ENCODE results near the gene ADGRF5.

ADGRF5 gene

DNA sequence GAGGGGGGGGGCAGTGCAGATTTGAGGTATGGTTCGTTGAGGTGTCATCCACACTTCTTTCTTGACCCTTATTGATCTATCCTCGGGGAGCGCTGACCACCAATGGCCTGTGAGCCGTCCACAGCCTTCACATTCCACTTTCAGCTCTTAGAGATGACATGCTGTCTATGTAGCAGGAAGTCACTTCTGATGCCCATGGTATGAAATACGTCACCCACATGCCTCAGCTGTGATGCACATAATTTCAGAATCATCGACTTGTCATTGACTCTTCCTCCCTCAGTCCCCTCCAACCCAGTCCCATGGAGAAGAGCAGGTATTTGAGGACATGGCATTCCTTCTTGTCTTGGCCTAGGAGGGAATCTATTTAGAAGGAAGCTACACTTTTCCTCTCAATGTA is 4.7 kb upstream of the ADGRF5 start:
- Histone ChIP-seq H3K27me3 (ENCODE audit: control insufficient read depth, insufficient read depth, low read length) (no peaks in the 10 kb centered on the region), H3K4me1 (ENCODE audit: control insufficient read depth, insufficient read depth, low read length) (peaks cover 24% of the 10 kb centered on the region), H3K9ac (ENCODE audit: low read length) (no peak overlapping the region), H3K4me3 (ENCODE audit: low read length) (no peak overlapping the region), H3K36me3 (ENCODE audit: control insufficient read depth, insufficient read depth, low read length) (no peaks in the 10 kb centered on the region), H3K9me3 (ENCODE audit: control insufficient read depth, low read length) (no peaks in the 10 kb centered on the region)

- Histone ChIP-seq H3K9me3 (ENCODE audit: control insufficient read depth, low read length) (no peaks in the 10 kb centered on the region), H3K4me1 (ENCODE audit: control insufficient read depth, insufficient read depth, low read length) (peaks cover 24% of the 10 kb centered on the region), H3K27me3 (ENCODE audit: control insufficient read depth, insufficient read depth, low read length) (no peaks in the 10 kb centered on the region), H3K4me3 (ENCODE audit: low read length) (no peak overlapping the region), H3K36me3 (ENCODE audit: control insufficient read depth, insufficient read depth, low read length) (no peaks in the 10 kb centered on the region), H3K9ac (ENCODE audit: low read length) (no peak overlapping the region)
These were observed 4.0 kb upstream of the ADGRF5 start for GRCh38 chr6:46925563-46926253.

GRCh38 chr6:46923476-46923875 is 1.7 kb upstream of the ADGRF5 start:
- H3K4me3 ChIP-seq (ENCODE audit: low read length) = no peak overlapping the region
- peaks cover 24% of the 10 kb centered on the region for H3K4me1 ChIP-seq (ENCODE audit: control insufficient read depth, insufficient read depth, low read length)
- H3K9ac ChIP-seq (ENCODE audit: low read length) = no peak overlapping the region
- H3K27me3 ChIP-seq (ENCODE audit: control insufficient read depth, insufficient read depth, low read length) = no peaks in the 10 kb centered on the region
- no peaks in the 10 kb centered on the region for H3K36me3 ChIP-seq (ENCODE audit: control insufficient read depth, insufficient read depth, low read length)
- no peaks in the 10 kb centered on the region for H3K9me3 ChIP-seq (ENCODE audit: control insufficient read depth, low read length)

DNA sequence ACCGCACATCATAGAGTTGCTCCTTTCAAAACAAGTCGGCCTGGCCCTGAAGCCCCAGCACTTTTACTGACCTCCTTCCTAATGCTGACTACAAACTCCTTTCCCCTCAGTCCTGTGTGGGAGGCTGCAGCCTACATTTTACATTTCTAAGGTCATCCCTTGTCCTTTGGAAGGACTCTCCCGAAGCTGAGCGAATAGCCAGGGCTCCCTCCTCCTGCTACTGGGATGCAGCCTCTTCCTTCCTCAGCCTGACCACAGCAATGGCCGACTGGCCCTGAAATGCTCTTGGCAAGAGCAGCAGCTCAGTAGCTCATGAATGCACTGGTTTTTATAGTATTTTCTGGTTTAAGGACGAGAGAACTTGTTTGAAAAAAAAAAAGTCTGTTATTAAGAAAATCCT is 679 bp downstream of the ADGRF5 start:
- no peak overlapping the region for H3K4me3 ChIP-seq (ENCODE audit: low read length)
- H3K27me3 ChIP-seq (ENCODE audit: control insufficient read depth, insufficient read depth, low read length) = no peaks in the 10 kb centered on the region
- H3K36me3 ChIP-seq (ENCODE audit: control insufficient read depth, insufficient read depth, low read length) = no peaks in the 10 kb centered on the region
- no peak overlapping the region for H3K9ac ChIP-seq (ENCODE audit: low read length)
- H3K4me1 ChIP-seq (ENCODE audit: control insufficient read depth, insufficient read depth, low read length) = peaks cover 7% of the 10 kb centered on the region
- no peaks in the 10 kb centered on the region for H3K9me3 ChIP-seq (ENCODE audit: control insufficient read depth, low read length)

GRCh38 chr6:46918806-46919205 is 2.9 kb downstream of the ADGRF5 start:
- Histone ChIP-seq H3K4me3 (ENCODE audit: low read length) (no peak overlapping the region), H3K9me3 (ENCODE audit: control insufficient read depth, low read length) (no peaks in the 10 kb centered on the region), H3K36me3 (ENCODE audit: control insufficient read depth, insufficient read depth, low read length) (no peaks in the 10 kb centered on the region), H3K4me1 (ENCODE audit: control insufficient read depth, insufficient read depth, low read length) (peaks cover 10% of the 10 kb centered on the region), H3K9ac (ENCODE audit: low read length) (no peak overlapping the region), H3K27me3 (ENCODE audit: control insufficient read depth, insufficient read depth, low read length) (no peaks in the 10 kb centered on the region)

- Histone ChIP-seq H3K36me3 (ENCODE audit: control insufficient read depth, insufficient read depth, low read length) (no peaks in the 10 kb centered on the region), H3K4me3 (ENCODE audit: low read length) (no peak overlapping the region), H3K9me3 (ENCODE audit: control insufficient read depth, low read length) (no peaks in the 10 kb centered on the region), H3K4me1 (ENCODE audit: control insufficient read depth, insufficient read depth, low read length) (peaks cover 12% of the 10 kb centered on the region), H3K27me3 (ENCODE audit: control insufficient read depth, insufficient read depth, low read length) (no peaks in the 10 kb centered on the region), H3K9ac (ENCODE audit: low read length) (no peak overlapping the region)
These were observed 4.7 kb downstream of the ADGRF5 start for GRCh38 chr6:46917002-46917545.

DNA sequence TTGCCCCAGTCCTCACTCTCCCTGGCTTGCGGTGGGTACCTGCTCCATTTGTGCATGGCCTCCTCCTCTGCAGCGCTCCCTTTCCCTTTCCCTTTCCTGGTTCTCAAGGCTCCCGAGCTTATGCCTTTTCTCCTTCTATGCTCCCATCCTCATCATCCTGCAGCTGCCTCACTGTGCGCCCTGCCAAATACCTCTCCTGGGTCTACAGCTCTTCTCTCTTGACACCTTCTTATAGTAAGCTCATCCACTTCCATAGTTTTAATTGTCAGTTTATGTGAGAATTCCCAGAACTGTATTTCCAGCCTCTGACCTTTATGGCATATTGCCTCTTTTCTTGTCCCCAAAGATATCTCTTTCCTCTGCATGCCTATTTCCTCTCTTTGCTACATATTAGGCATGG is 5.9 kb downstream of the ADGRF5 start:
- H3K4me3 ChIP-seq (ENCODE audit: low read length) = no peak overlapping the region
- H3K9me3 ChIP-seq (ENCODE audit: control insufficient read depth, low read length) = no peaks in the 10 kb centered on the region
- peaks cover 12% of the 10 kb centered on the region for H3K4me1 ChIP-seq (ENCODE audit: control insufficient read depth, insufficient read depth, low read length)
- H3K36me3 ChIP-seq (ENCODE audit: control insufficient read depth, insufficient read depth, low read length) = no peaks in the 10 kb centered on the region
- H3K27me3 ChIP-seq (ENCODE audit: control insufficient read depth, insufficient read depth, low read length) = no peaks in the 10 kb centered on the region
- no peak overlapping the region for H3K9ac ChIP-seq (ENCODE audit: low read length)

DNA sequence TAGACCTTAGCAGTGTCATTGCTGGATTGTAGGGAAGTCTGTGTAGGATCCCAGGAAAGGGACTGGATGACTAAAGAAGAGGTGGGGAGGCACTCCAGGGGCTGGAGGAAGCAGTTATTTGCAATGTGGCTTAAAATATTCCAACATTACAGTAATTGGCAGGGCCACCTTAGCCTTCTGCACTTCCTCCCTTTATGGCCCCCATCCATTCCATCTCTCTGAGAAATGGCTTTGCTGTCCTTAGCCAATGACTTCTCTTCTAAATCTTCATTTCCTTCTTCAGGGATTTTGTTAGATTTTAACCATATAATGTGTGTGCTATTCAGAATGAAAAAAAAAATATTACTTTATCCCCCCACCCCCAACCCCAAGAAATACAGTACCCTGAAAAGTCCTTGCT is 6.4 kb downstream of the ADGRF5 start:
- Histone ChIP-seq H3K36me3 (ENCODE audit: control insufficient read depth, insufficient read depth, low read length) (no peaks in the 10 kb centered on the region), H3K4me1 (ENCODE audit: control insufficient read depth, insufficient read depth, low read length) (peaks cover 12% of the 10 kb centered on the region), H3K9ac (ENCODE audit: low read length) (no peak overlapping the region), H3K9me3 (ENCODE audit: control insufficient read depth, low read length) (no peaks in the 10 kb centered on the region), H3K4me3 (ENCODE audit: low read length) (no peak overlapping the region), H3K27me3 (ENCODE audit: control insufficient read depth, insufficient read depth, low read length) (no peaks in the 10 kb centered on the region)

DNA sequence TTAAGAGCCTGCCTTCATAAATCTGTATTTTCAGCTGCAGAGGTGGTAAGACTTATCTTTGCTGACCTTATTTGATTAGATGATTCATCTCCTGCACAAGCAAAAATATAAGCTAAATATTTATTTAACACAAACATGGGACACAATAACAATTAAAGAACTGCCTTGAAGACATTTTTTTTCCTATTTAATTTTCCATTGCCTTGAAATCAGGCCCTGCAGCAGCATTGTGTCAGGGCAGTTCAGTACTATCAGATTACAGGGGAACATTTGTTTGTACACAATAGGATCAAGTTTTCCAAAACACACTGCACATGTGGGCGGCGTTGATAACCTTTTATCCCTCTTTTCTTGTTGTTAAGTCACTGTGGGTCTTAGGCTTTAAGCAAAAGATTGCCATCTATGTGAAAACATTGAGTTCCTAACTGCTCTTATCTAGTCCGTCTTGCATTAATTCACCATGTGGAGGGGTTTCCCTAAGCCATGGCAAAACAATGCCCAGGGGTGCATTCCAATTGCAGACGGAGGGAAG is 7.4 kb downstream of the ADGRF5 start:
- Histone ChIP-seq H3K4me1 (ENCODE audit: control insufficient read depth, insufficient read depth, low read length) (peaks cover 12% of the 10 kb centered on the region), H3K4me3 (ENCODE audit: low read length) (no peak overlapping the region)

GRCh38 chr6:46909371-46909770 is 12.4 kb downstream of the ADGRF5 start:
- Histone ChIP-seq H3K4me3 (ENCODE audit: low read length) (no peak overlapping the region), H3K27me3 (ENCODE audit: control insufficient read depth, insufficient read depth, low read length) (no peaks in the 10 kb centered on the region), H3K9me3 (ENCODE audit: control insufficient read depth, low read length) (no peaks in the 10 kb centered on the region), H3K36me3 (ENCODE audit: control insufficient read depth, insufficient read depth, low read length) (no peaks in the 10 kb centered on the region), H3K4me1 (ENCODE audit: control insufficient read depth, insufficient read depth, low read length) (peaks cover 7% of the 10 kb centered on the region), H3K9ac (ENCODE audit: low read length) (no peak overlapping the region)

More for the DNA sequence above, 7.4 kb downstream of the ADGRF5 start:
- H3K9ac ChIP-seq (ENCODE audit: low read length) = no peak overlapping the region
- H3K9me3 ChIP-seq (ENCODE audit: control insufficient read depth, low read length) = no peaks in the 10 kb centered on the region
- no peaks in the 10 kb centered on the region for H3K27me3 ChIP-seq (ENCODE audit: control insufficient read depth, insufficient read depth, low read length)
- no peaks in the 10 kb centered on the region for H3K36me3 ChIP-seq (ENCODE audit: control insufficient read depth, insufficient read depth, low read length)

DNA sequence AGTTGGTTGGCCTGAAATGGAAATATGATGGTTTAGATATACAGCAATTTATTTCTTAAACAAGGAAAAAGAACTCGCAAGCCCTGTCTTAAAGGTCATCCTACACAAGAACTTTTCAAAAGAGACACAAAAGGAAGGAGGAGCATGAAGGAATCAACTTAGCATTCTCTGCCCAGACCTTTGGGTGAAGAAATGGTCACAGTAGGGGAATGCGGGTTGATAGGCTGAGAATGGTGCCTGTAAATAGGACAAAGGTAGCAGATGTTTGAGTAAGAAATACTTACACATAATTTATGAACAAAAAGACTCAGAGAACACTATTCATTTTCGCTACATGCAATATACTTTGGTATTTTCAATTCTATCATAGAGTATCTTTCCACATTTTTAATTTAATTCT is 15.0 kb downstream of the ADGRF5 start:
- Histone ChIP-seq H3K9ac (ENCODE audit: low read length) (no peak overlapping the region), H3K4me3 (ENCODE audit: low read length) (no peak overlapping the region), H3K9me3 (ENCODE audit: control insufficient read depth, low read length) (no peaks in the 10 kb centered on the region), H3K36me3 (ENCODE audit: control insufficient read depth, insufficient read depth, low read length) (no peaks in the 10 kb centered on the region), H3K4me1 (ENCODE audit: control insufficient read depth, insufficient read depth, low read length) (peaks cover 6% of the 10 kb centered on the region), H3K27me3 (ENCODE audit: control insufficient read depth, insufficient read depth, low read length) (no peaks in the 10 kb centered on the region)

DNA sequence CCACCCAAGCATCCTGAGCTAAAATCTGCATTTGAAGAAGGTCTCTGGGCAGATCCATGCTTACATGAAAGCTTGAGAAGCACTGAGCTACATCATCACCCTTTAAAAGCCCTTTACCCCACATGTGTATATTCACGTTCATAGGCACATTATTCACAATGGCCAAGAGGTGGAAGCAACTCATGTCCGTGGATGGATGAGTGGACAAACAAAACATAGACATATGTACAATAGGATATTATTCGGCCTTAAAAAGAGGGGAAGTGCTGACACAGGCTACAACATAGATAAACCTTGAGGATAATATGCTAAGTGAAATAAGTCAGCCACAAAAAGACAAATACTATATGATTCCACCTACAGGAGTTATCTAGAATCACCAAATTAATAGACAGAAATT is 17.6 kb downstream of the ADGRF5 start:
- Histone ChIP-seq H3K9me3 (ENCODE audit: control insufficient read depth, low read length) (no peaks in the 10 kb centered on the region), H3K27me3 (ENCODE audit: control insufficient read depth, insufficient read depth, low read length) (no peaks in the 10 kb centered on the region), H3K4me3 (ENCODE audit: low read length) (no peak overlapping the region), H3K36me3 (ENCODE audit: control insufficient read depth, insufficient read depth, low read length) (no peaks in the 10 kb centered on the region), H3K9ac (ENCODE audit: low read length) (no peak overlapping the region), H3K4me1 (ENCODE audit: control insufficient read depth, insufficient read depth, low read length) (peaks cover 6% of the 10 kb centered on the region)
